Hematopoietic multipotent progenitor cell treated with erythropoietin and hydrocortisone succinate and interleukin-3 and kit ligand, for 15 days (in vitro differentiated cells): Measurements from ENCODE around the gene KCNN3.

ENCODE experiments used
- DNase-seq: peaks from one replicate; pipeline ENCODE4 v3.0.0-alpha.2; 2015; ENCODE audit warnings: low spot score

The KCNN3 gene

GRCh38 chr1:154791292-154792166 lies 78.6 kb downstream of the KCNN3 start:
- peak; percentile 30 for DNase-seq

DNA sequence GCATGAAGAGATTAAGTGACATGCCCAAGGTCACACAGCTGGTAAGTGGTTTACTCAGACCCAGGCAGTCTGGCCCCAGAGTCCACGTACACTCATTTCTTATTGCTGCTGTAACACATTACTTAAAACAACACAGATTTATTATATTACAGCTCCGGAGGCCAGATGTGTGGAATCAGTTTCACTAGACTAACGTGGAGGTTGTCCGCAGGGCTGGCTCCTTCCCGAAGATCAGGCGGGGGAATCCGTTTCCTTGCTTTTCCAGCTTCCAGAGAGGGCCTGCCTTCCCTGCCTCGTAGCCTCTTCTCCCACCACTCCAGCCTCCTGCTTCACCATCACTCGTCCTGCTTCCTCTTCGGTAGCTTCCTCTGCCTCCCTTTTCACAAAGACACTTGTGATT lies 81.2 kb downstream of the KCNN3 start:
- no peak for DNase-seq

GRCh38 chr1:154788110-154788870 lies 81.8 kb downstream of the KCNN3 start:
- DNase-seq, result no peak

GRCh38 chr1:154786804-154787570 lies 83.1 kb downstream of the KCNN3 start:
- DNase-seq, result no peak

DNA sequence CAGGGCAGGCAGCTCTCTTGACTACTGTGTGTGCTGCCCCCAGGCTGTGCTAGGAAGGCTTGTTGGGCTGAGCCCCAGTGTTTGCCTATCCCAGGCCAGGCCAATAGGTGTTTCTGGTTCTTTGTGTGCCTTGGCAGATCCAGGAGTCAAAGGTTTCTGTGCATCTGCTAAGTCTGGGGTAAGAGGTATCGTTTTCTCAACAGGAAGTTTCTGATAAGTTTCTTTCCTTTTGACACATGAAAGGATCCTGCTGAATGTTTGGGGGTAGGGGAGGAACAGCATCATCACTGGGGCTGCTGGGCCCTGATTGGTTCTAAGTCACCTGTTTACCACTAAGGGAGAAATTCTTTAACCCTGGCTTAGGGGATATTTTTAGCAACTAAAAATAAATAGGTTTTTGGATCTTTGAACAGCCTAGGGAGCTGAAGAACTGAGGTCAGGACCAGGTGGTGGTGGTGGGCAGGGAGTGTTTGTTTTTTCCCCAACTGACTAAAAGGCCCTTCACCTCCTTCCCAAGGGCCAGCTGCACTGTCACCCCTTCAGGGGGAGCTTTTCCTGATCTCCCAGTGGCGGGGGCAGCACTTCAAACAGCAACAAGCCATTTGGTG lies 85.1 kb downstream of the KCNN3 start:
- DNase-seq, result no peak

GRCh38 chr1:154784416-154784815 lies 85.7 kb downstream of the KCNN3 start:
- DNase-seq, result no peak

- DNase-seq, result no peak
Measured at GRCh38 chr1:154783976-154784375, 86.1 kb downstream of the KCNN3 start.

- DNase-seq, result no peak
Measured at GRCh38 chr1:154780541-154780940, 89.5 kb downstream of the KCNN3 start.

GRCh38 chr1:154779551-154780189 lies 90.4 kb downstream of the KCNN3 start:
- no peak for DNase-seq

DNA sequence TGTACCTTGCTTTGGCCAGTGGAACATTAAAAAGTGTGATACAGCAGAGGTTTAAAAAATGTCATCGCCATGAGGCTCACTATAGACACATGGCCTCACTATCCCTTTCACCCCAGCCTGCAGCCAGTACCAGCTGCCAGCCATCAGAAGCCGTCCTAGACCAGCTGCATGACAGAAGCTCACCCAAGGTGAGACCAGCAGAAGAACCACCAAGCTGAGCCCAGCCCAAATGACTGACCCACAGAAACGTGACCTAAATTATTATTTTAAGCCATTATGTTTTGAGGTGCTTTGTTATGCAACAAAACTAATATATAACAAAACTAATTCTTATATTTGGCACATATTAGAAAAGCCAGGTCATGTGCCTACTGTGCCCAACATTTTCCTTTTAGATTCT lies 91.1 kb downstream of the KCNN3 start:
- no peak for DNase-seq

DNA sequence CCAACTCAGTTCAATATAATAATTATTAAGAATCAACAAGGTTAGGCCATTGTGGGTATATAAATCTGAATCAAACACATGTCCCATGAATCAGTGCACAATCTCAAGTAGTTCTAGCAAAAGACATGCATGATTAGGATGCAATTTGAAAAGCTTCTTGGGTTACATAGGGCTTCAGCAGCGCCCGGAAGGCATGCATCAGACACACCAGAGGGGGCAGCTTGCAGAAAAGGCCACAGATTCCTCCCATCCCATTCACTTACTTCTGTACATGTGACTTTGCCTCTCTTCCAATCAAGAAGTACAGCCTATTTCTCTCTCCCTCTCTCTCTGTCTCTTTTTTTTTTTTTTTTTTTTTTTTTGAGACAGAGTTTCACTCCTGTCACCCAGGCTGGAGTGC lies 91.8 kb downstream of the KCNN3 start:
- DNase-seq, result no peak

- no peak for DNase-seq
Measured at GRCh38 chr1:154777781-154778180, 92.3 kb downstream of the KCNN3 start.

DNA sequence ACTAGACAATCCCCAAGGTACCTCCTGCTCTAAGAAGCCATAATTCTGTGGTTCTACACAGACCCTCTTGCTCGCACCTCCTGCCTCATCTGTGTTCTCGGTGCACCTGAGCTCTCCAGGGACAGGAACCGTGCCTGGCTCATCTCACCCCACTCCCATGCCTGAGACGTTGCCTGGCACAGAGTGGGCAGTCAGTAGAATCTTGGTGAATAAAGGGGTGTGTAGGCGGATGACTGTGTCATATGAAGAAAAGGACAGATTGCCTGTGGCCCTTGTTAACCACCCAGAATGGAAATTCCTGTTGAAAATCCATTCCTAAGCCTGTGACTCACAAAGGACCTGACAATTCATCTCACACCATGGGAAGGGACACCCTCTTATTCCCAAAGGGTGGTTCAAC lies 92.9 kb downstream of the KCNN3 start:
- no peak for DNase-seq

GRCh38 chr1:154775621-154776605 lies 94.2 kb downstream of the KCNN3 start:
- DNase-seq, result no peak

- no peak for DNase-seq
Measured at GRCh38 chr1:154774175-154774855, 95.8 kb downstream of the KCNN3 start.

DNA sequence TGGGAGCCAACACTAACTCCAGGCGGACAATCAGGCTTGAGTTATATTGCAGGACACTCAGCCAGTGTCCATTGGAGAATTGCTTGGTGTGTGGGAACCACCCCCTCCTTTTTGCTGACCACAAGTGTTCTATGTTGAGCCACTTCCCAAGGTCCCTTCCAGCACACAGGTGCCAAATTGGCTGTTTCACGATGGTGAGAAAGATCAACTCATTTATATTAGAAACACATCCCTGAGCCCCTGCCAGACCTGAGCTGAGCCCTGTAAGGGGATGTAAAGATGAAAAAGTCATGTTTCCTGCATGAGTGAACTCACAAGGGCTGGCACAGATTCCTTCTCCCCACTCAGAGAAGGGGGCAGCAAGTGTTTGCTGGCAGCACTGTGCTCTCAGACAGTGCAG lies 96.5 kb downstream of the KCNN3 start:
- no peak for DNase-seq

DNA sequence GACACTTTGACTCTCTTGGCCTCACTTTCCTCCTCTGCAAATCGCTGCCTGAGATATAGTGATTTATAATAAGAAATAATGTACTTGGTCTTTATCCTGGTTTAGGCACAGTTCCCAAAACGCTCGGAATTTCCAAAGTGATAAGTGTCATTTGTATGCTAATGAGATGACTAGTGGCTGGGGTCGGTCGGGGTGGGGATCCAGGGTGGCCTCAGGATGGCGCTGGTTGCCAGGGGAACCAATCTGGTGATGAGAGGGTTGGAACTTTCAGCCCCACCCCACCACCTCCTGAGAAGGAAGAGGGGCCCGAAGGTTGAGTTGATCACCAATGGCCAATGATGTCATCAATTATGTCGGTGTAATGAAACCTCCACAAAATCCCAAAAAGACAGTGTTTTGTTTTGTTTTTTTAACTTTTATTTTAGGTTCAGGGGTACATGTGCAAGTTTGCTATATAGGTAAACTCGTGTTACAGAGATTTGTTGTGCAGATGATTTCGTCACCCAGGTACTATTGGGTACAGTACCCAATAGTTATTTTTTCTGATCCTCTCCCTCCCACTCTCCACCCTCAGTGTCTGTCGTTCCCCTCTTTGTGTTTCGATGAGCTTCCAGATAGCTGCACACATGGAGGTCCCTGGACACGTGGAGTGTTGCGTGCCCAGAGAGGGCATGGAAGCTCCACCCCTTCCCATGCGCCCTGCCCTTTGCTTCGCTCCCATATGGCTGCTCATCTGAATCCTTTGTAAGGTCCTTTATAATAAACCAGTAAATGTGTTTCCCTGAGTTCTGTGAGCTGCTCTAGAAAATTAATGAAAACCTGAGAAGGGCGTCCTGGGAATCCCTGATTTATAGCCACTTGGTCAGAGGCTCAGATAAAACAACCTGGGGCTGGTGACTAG lies 97.2 kb downstream of the KCNN3 start:
- DNase-seq, result no peak

DNA sequence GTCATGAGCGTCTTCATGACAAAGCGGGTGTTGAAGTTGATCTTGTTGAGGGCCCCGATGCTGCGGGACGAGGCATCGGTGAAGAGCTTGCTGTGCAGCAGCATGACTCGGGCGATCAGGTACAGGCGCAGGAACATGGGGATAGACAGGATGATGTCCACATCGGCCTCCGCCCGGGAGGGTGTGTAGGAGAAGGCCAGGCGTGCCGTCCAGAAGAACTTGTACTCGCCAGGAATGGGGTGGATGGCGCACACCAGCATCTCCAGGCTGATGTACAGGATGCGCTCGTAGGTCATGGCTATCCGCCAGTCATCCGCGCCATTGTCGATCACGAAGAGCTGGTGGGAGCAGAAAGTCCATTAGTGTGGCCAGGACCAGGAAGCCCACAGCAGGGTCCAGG lies 98.0 kb downstream of the KCNN3 start:
- DNase-seq, result no peak
